ENCODE results near the gene PAIP2. TPM values are rescaled to one million over a fixed set of nuclear protein-coding genes. Genes with fewer than 3 reads are reported as not detected.

Gene PAIP2
- total and polyA plus RNA-seq, 2 of the 4 experiments (the other 2 are of a cell fraction), result 41.9 to 59.5 TPM

GRCh38 chr5:139296862-139297326 is 44.8 kb upstream of the PAIP2 start:
- Histone ChIP-seq H2BK15ac (ENCODE audit: low read depth, low read length) (no peak overlapping the region), H3K9me1 (ENCODE audit: insufficient read depth, low read length) (peaks cover 13% of the 10 kb centered on the region), H3K9me3 (ENCODE audit: control insufficient read depth, insufficient read depth, low read length) (no peaks in the 10 kb centered on the region), H3K18ac (ENCODE audit: low read depth, low read length) (no peak overlapping the region), H3K4ac (ENCODE audit: low read depth, low read length) (no peak overlapping the region), H3K79me1 (ENCODE audit: low read depth in 1 of 2, low read length in 2 of 2) (peaks cover 0 to 30% of the 10 kb centered on the region in 2 experiments; a peak in 2 of 4 replicates), H3K4me3 (ENCODE audit: insufficient read depth, low read depth, low read length) (no peak overlapping the region), H3K36me3 (ENCODE audit: control insufficient read depth, insufficient read depth, low read length) (no peaks in the 10 kb centered on the region), H2BK20ac (ENCODE audit: low read depth, low read length) (no peak overlapping the region), H3K14ac (replicated peaks; ENCODE audit: low read depth, low read length) (no peak overlapping the region), H4K8ac (ENCODE audit: low read depth in 2 of 2, low read length in 2 of 2) (no peak overlapping the region), H3K23ac (ENCODE audit: low read depth, low read length) (peak overlapping the region; percentile 4; the same call in 1 of the 2 replicates), H2BK5ac (ENCODE audit: low read depth, low read length, poor library complexity, severe bottlenecking) (no peak overlapping the region), H3K4me1 (ENCODE audit: control insufficient read depth, insufficient read depth, low read length) (peaks cover 7% of the 10 kb centered on the region), H2AK9ac (replicated peaks; ENCODE audit: low read depth, low read length, poor library complexity) (no peak overlapping the region), H2AFZ (replicated peaks; ENCODE audit: low read length, poor library complexity) (no peak overlapping the region), H3K9ac (ENCODE audit: low read depth, low read length) (no peak overlapping the region), H3K56ac (ENCODE audit: extremely low read depth, insufficient read depth, low read length) (no peak overlapping the region), H2AK5ac (ENCODE audit: low read depth, low read length) (no peak overlapping the region), H3K4me2 (ENCODE audit: low read depth, low read length) (peak overlapping the region; percentile 16; the same call in 1 of the 2 replicates), H3K27ac (ENCODE audit: insufficient read depth, low read length) (no peak overlapping the region), H4K5ac (ENCODE audit: low read depth, low read length) (no peak overlapping the region), H4K91ac (ENCODE audit: insufficient read depth, low read depth, low read length) (no peak overlapping the region), H4K20me1 (ENCODE audit: insufficient read depth, low read length) (peaks cover 84% of the 10 kb centered on the region), H3K27me3 (ENCODE audit: control insufficient read depth, insufficient read depth, low read length) (no peaks in the 10 kb centered on the region), H2BK120ac (ENCODE audit: low read depth, low read length) (no peak overlapping the region)
- TF ChIP-seq SMC3 (IDR thresholded peaks at IDR 0.05; ENCODE audit: low read depth, low read length) (no peak), NFE2L2 (IDR thresholded peaks at IDR 0.05; ENCODE audit: low read depth, low read length) (no peak), ELK1 (IDR thresholded peaks at IDR 0.05; ENCODE audit: borderline replicate concordance, low read depth, low read length) (no peak), RAD21 (IDR thresholded peaks at IDR 0.05; ENCODE audit: low read length) (no peak), MAFK (IDR thresholded peaks at IDR 0.05; ENCODE audit: low read depth, low read length) (no peak), MXI1 (IDR thresholded peaks at IDR 0.05; ENCODE audit: borderline replicate concordance, low read depth, low read length) (no peak), CEBPB (IDR thresholded peaks at IDR 0.05; ENCODE audit: low read depth, low read length) (no peak), MAZ (IDR thresholded peaks at IDR 0.05; ENCODE audit: borderline replicate concordance, low read depth, low read length) (no peak), RFX5 (IDR thresholded peaks at IDR 0.05; ENCODE audit: low read depth, low read length) (no peak), FOS (IDR thresholded peaks at IDR 0.05; ENCODE audit: low read depth, low read length) (no peak), CHD1 (IDR thresholded peaks at IDR 0.05; ENCODE audit: low read depth, low read length) (no peak), BHLHE40 (IDR thresholded peaks at IDR 0.05; ENCODE audit: low read depth, low read length) (no peak), POLR2A (IDR thresholded peaks at IDR 0.05; ENCODE audit: low read depth, low read length) (no peak), RCOR1 (IDR thresholded peaks at IDR 0.05; ENCODE audit: insufficient replicate concordance, low read length) (no peak)
- TF ChIP-seq, protein P1, sequence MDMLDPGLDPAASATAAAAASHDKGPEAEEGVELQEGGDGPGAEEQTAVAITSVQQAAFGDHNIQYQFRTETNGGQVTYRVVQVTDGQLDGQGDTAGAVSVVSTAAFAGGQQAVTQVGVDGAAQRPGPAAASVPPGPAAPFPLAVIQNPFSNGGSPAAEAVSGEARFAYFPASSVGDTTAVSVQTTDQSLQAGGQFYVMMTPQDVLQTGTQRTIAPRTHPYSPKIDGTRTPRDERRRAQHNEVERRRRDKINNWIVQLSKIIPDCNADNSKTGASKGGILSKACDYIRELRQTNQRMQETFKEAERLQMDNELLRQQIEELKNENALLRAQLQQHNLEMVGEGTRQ (IDR thresholded peaks at IDR 0.05; ENCODE audit: low read depth, low read length), result no peak
- TF ChIP-seq, protein P2, sequence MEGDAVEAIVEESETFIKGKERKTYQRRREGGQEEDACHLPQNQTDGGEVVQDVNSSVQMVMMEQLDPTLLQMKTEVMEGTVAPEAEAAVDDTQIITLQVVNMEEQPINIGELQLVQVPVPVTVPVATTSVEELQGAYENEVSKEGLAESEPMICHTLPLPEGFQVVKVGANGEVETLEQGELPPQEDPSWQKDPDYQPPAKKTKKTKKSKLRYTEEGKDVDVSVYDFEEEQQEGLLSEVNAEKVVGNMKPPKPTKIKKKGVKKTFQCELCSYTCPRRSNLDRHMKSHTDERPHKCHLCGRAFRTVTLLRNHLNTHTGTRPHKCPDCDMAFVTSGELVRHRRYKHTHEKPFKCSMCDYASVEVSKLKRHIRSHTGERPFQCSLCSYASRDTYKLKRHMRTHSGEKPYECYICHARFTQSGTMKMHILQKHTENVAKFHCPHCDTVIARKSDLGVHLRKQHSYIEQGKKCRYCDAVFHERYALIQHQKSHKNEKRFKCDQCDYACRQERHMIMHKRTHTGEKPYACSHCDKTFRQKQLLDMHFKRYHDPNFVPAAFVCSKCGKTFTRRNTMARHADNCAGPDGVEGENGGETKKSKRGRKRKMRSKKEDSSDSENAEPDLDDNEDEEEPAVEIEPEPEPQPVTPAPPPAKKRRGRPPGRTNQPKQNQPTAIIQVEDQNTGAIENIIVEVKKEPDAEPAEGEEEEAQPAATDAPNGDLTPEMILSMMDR (conservative IDR thresholded peaks at IDR 0.05; ENCODE audit: low read depth, low read length), result no peak
- intact Hi-C loops (cut with micrococcal nuclease), result no loop called here
- in situ Hi-C loops (cut with MboI; ENCODE audit: low sequenced_read_pairs), result no loop called here
- DNase-seq, result no peak
- POLR2A ChIA-PET (ENCODE audit: unreplicated experiment), result no interaction called here
- dilution Hi-C loops (cut with HindIII; ENCODE audit: low sequenced_read_pairs, unreplicated experiment), result no loop called here
- no peak for ATAC-seq (ENCODE audit: low read depth)
- no TSS peak for BruUV-seq (replicated peaks)
- CTCF ChIA-PET, result interaction anchor here (0.6 to 1.6 kb wide), 2 partner anchors 45 to 371 kb away, joined by 3 to 4 read pairs; partner anchors contain the start of gene PAIP2
- 95% methylated on average over 4 of the region's 12 CpGs; no CpG with 5 or more reads in 1 of the 2 experiments for WGBS, 2 experiments (ENCODE audit: extremely low coverage in 2 of 2, insufficient read length in 1 of 2)

Data from IMR-90 (cell line).